IMR-90 (cell line): ENCODE results near the gene RAI1. TPM values are rescaled to one million over a fixed set of nuclear protein-coding genes. Genes with fewer than 3 reads are reported as not detected.

ENCODE experiments used
- ATAC-seq: fragments of 200-7000 bp; cut with Tn5 transposase; 2 replicates; pipeline ENCODE4 v1.9.1; 2020; ENCODE audit warnings: low read depth, mild to moderate bottlenecking, moderate library complexity
- BruUV-seq: library from RNA; stranded (reverse); fragments of 400-500 nt; replicated peaks from 2 replicates; lab custom pipeline; 2021; lab: Mats Ljungman, UMichigan
- CTCF ChIA-PET: fragments of 300-600 bp; formaldehyde crosslinking; extraction: SDS; loops from one replicate; lab custom pipeline; 2021; ENCODE audit warnings: antibody characterized with exemption; lab: Yijun Ruan, JAX
- POLR2A ChIA-PET: fragments of 300-600 bp; sonication (Branson Sonifier 250); formaldehyde crosslinking; loops from one replicate; lab custom pipeline; 2022; ENCODE audit warnings: antibody characterized with exemption; ENCODE audit not compliant: unreplicated experiment; lab: Charles Lee
- DNase-seq: peaks from one replicate; pipeline ENCODE4 v3.0.0; 2013
- H2AFZ ChIP-seq: replicated peaks from 2 replicates; pipeline ENCODE3; 2013; ENCODE audit warnings: low read length, mild to moderate bottlenecking; ENCODE audit not compliant: poor library complexity
- H2AK5ac ChIP-seq: 2 replicates; pipeline ENCODE4 v1.6.1; 2013; ENCODE audit warnings: low read depth, low read length, inconsistent platforms
- H2AK9ac ChIP-seq: replicated peaks from 2 replicates; pipeline ENCODE3; 2013; ENCODE audit warnings: mild to moderate bottlenecking, low read depth, low read length, moderate library complexity; ENCODE audit not compliant: poor library complexity
- H2BK120ac ChIP-seq: 2 replicates; pipeline ENCODE4 v1.6.1; 2013; ENCODE audit warnings: low read depth, low read length, inconsistent platforms
- H2BK15ac ChIP-seq: 3 replicates; pipeline ENCODE4 v1.6.1; 2013; ENCODE audit warnings: low read depth, low read length, inconsistent platforms
- H2BK20ac ChIP-seq: 2 replicates; pipeline ENCODE4 v1.6.1; 2013; ENCODE audit warnings: low read depth, mild to moderate bottlenecking, inconsistent platforms, low read length, moderate library complexity
- H2BK5ac ChIP-seq: 2 replicates; pipeline ENCODE4 v1.6.1; 2013; ENCODE audit warnings: mild to moderate bottlenecking, low read depth, low read length, inconsistent platforms; ENCODE audit not compliant: poor library complexity, severe bottlenecking
- H3K14ac ChIP-seq: replicated peaks from 2 replicates; pipeline ENCODE4 v1.6.1; 2013; ENCODE audit warnings: low read depth, low read length, inconsistent platforms
- H3K18ac ChIP-seq: 2 replicates; pipeline ENCODE4 v1.6.1; 2013; ENCODE audit warnings: low read depth, low read length, control low read depth
- H3K23ac ChIP-seq: 2 replicates; pipeline ENCODE4 v1.6.1; 2013; ENCODE audit warnings: low read depth, low read length, inconsistent platforms
- H3K27ac ChIP-seq: 2 replicates; pipeline ENCODE4 v1.5.1; 2013; ENCODE audit warnings: mild to moderate bottlenecking, control low read depth, low read length; ENCODE audit not compliant: insufficient read depth
- H3K27me3 ChIP-seq: 2 replicates; pipeline ENCODE4 v1.6.1; 2013; ENCODE audit warnings: low read length; ENCODE audit not compliant: control insufficient read depth, insufficient read depth
- H3K36me3 ChIP-seq: 2 replicates; pipeline ENCODE4 v1.6.1; 2013; ENCODE audit warnings: low read length, mixed read lengths; ENCODE audit not compliant: control insufficient read depth, insufficient read depth
- H3K4ac ChIP-seq: 2 replicates; pipeline ENCODE4 v1.6.1; 2013; ENCODE audit warnings: low read depth, low read length, inconsistent platforms
- H3K4me1 ChIP-seq: 2 replicates; pipeline ENCODE4 v1.6.1; 2013; ENCODE audit warnings: low read length, mixed read lengths; ENCODE audit not compliant: control insufficient read depth, insufficient read depth
- H3K4me2 ChIP-seq: 2 replicates; pipeline ENCODE4 v1.6.1; 2013; ENCODE audit warnings: low read depth, mild to moderate bottlenecking, control low read depth, low read length, moderate library complexity
- H3K4me3 ChIP-seq: 2 replicates; pipeline ENCODE4 v1.5.1; 2013; ENCODE audit warnings: low read depth, mild to moderate bottlenecking, control low read depth, low read length, moderate library complexity; ENCODE audit not compliant: insufficient read depth
- H3K56ac ChIP-seq: 2 replicates; pipeline ENCODE4 v1.6.1; 2013; ENCODE audit warnings: low read length, inconsistent platforms; ENCODE audit not compliant: insufficient read depth; ENCODE audit errors: extremely low read depth
- H3K79me1 ChIP-seq, 2 experiments: 2 replicates each; pipeline ENCODE4 v1.6.1; 2013; ENCODE audit warnings: low read length in 2 of 2, inconsistent platforms in 1 of 2, low read depth in 1 of 2
- H3K9ac ChIP-seq: 2 replicates; pipeline ENCODE4 v1.6.1; 2013; ENCODE audit warnings: low read depth, low read length, control low read depth
- H3K9me1 ChIP-seq: 2 replicates; pipeline ENCODE4 v1.6.1; 2013; ENCODE audit warnings: low read length, inconsistent platforms; ENCODE audit not compliant: insufficient read depth
- H3K9me3 ChIP-seq: 2 replicates; pipeline ENCODE4 v1.6.1; 2013; ENCODE audit warnings: low read length; ENCODE audit not compliant: control insufficient read depth, insufficient read depth
- H4K20me1 ChIP-seq: 2 replicates; pipeline ENCODE4 v1.6.1; 2013; ENCODE audit warnings: low read length, inconsistent platforms; ENCODE audit not compliant: insufficient read depth
- H4K5ac ChIP-seq: 2 replicates; pipeline ENCODE4 v1.6.1; 2013; ENCODE audit warnings: mild to moderate bottlenecking, low read depth, low read length, control low read depth
- H4K8ac ChIP-seq, 2 experiments: 2 replicates each; pipeline ENCODE4 v1.6.1; 2013; ENCODE audit warnings: low read depth in 2 of 2, low read length in 2 of 2, control low read depth in 1 of 2, inconsistent platforms in 1 of 2
- H4K91ac ChIP-seq: 2 replicates; pipeline ENCODE4 v1.6.1; 2013; ENCODE audit warnings: low read depth, low read length, inconsistent platforms; ENCODE audit not compliant: insufficient read depth
- BHLHE40 ChIP-seq: fragments of 150-350 bp; IDR thresholded peaks from 2 replicates; pipeline ENCODE4 v1.6.1; 2016; ENCODE audit warnings: mild to moderate bottlenecking, low read depth, low read length
- CEBPB ChIP-seq: IDR thresholded peaks from 2 replicates; pipeline ENCODE4 v1.6.1; 2012; ENCODE audit warnings: low read depth, low read length, improper control_type of control experiment
- CHD1 ChIP-seq: IDR thresholded peaks from 2 replicates; pipeline ENCODE4 v1.6.1; 2012; ENCODE audit warnings: low read depth, low read length, improper control_type of control experiment
- FOS ChIP-seq: fragments of 150-350 bp; IDR thresholded peaks from 2 replicates; pipeline ENCODE4 v1.6.1; 2016; ENCODE audit warnings: low read depth, low read length
- MAFK ChIP-seq: IDR thresholded peaks from 2 replicates; pipeline ENCODE4 v1.6.1; 2012; ENCODE audit warnings: low read depth, low read length, improper control_type of control experiment
- MAZ ChIP-seq: IDR thresholded peaks from 2 replicates; pipeline ENCODE4 v1.6.1; 2012; ENCODE audit warnings: low read depth, mild to moderate bottlenecking, low read length, improper control_type of control experiment, moderate library complexity, borderline replicate concordance
- MXI1 ChIP-seq: IDR thresholded peaks from 2 replicates; pipeline ENCODE4 v1.6.1; 2012; ENCODE audit warnings: low read depth, mild to moderate bottlenecking, low read length, moderate library complexity, borderline replicate concordance
- NFE2L2 ChIP-seq: fragments of 150-350 bp; IDR thresholded peaks from 2 replicates; pipeline ENCODE4 v1.6.1; 2016; ENCODE audit warnings: low read depth, mild to moderate bottlenecking, low read length
- POLR2A ChIP-seq: IDR thresholded peaks from 2 replicates; pipeline ENCODE4 v1.6.1; 2012; ENCODE audit warnings: mild to moderate bottlenecking, low read depth, low read length
- RAD21 ChIP-seq: IDR thresholded peaks from 2 replicates; pipeline ENCODE4 v1.6.1; 2012; ENCODE audit warnings: low read length, improper control_type of control experiment
- RCOR1 ChIP-seq: IDR thresholded peaks from 2 replicates; pipeline ENCODE4 v1.6.1; 2012; ENCODE audit warnings: mild to moderate bottlenecking, low read length, improper control_type of control experiment; ENCODE audit not compliant: insufficient replicate concordance
- RFX5 ChIP-seq: IDR thresholded peaks from 2 replicates; pipeline ENCODE4 v1.8.0; 2012; ENCODE audit warnings: low read depth, mild to moderate bottlenecking, low read length, moderate library complexity
- SMC3 ChIP-seq: fragments of 150-350 bp; IDR thresholded peaks from 2 replicates; pipeline ENCODE4 v1.6.1; 2016; ENCODE audit warnings: low read depth, mild to moderate bottlenecking, antibody characterized with exemption, low read length, moderate library complexity
- WGBS, 2 experiments: methylation state at CpG; one replicate each; pipeline versions ENCODE4 v1.1.5 to v1.1.7; 2013; ENCODE audit warnings: missing lambda C conversion rate in 2 of 2; ENCODE audit not compliant: insufficient read length in 1 of 2; ENCODE audit errors: extremely low coverage in 2 of 2; 5-methylcytosine and 5-hydroxymethylcytosine counted together
- dilution Hi-C: fragments of 300-500 bp; cut with HindIII; formaldehyde crosslinking; loops from one replicate; pipeline ENCODE4 v1.14.3; 2018; ENCODE audit warnings: low sequenced_read_pairs; ENCODE audit not compliant: unreplicated experiment
- in situ Hi-C: fragments of 300-500 bp; cut with MboI; formaldehyde crosslinking; loops from 3 replicates; pipeline ENCODE4 v1.14.3; 2019; ENCODE audit warnings: low sequenced_read_pairs, inconsistent platforms, mixed read lengths
- intact Hi-C: fragments of 100-400 bp; cut with micrococcal nuclease; formaldehyde crosslinking; loops from 2 replicates; pipeline ENCODE4 v1.10.0; 2022
- polyA plus RNA-seq, 3 experiments: library from polyadenylated mRNA; depleted of rRNA; stranded (reverse); fragments of >200 nt; gene quantifications; 2 replicates each; pipeline ENCODE4 v1.2.3, GENCODE V29; 2012; ENCODE audit warnings: low replicate concordance in 1 of 3
- total RNA-seq: library from RNA; depleted of rRNA; stranded (reverse); fragments of >200 nt; gene quantifications from 2 replicates; pipeline ENCODE4 v1.2.3, GENCODE V29; 2012
- TF ChIP-seq, protein P1 (sequence below): fragments of 150-350 bp; IDR thresholded peaks from 2 replicates; pipeline ENCODE4 v1.6.1; 2017; ENCODE audit warnings: mild to moderate bottlenecking, antibody characterized with exemption, low read length, low read depth
- TF ChIP-seq, protein P2 (sequence below): conservative IDR thresholded peaks from 2 replicates; pipeline ENCODE4 v1.5.1; 2012; ENCODE audit warnings: mild to moderate bottlenecking, low read depth, low read length, improper control_type of control experiment
- TF ChIP-seq, protein P3 (sequence below): fragments of 150-350 bp; IDR thresholded peaks from 2 replicates; pipeline ENCODE4 v1.6.1; 2016; ENCODE audit warnings: low read depth, mild to moderate bottlenecking, low read length, moderate library complexity, borderline replicate concordance

Gene RAI1
- total and polyA plus RNA-seq, 2 of the 4 experiments (the other 2 are of a cell fraction): 1.8 to 10.5 TPM

DNA sequence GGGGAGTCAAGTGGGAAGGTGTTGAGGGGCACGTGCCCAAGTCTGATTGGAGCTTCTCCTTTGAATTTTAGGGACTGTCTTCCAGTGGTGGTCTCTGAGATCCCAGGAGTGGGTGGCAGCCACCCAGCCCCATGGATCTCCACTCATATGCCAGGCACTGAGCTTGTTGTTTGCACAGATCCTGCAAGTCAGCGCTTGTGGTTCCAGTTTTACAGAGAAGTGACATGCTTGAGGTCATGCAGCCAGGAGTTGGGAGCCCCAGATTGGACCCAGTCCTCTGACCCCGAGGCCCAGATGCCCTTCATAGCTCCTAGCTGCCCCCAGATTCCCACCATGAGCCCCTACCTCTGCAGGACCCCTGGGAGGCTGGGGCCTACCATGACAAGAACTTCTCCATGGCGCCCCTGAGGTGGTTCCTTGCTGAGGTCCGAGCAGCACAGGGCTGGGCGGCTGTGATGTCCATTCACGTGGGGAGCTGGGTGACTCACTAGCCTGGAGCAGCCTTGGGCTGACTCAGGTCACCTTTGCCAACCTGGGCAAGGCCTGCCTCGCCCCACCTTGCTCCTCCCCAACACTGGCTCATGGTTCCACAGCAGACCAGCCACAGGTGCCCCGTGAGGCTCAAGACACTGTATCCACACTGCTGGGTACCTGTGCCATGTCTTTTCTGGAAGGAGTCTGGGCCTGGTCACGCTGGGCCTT, 47.4 kb downstream of the RAI1 start:
- WGBS, 2 experiments: 83% methylated on average over 7 of the region's 10 CpGs; no CpG with 5 or more reads in 1 of the 2 experiments
- Histone ChIP-seq H3K4ac (no peak overlapping the region), H2BK20ac (no peak overlapping the region), H3K9me1 (peaks cover 18% of the 10 kb centered on the region), H2BK15ac (no peak overlapping the region), H3K36me3 (peaks cover 13% of the 10 kb centered on the region), H3K4me3 (no peak overlapping the region), H3K79me1 (peaks cover 11 to 92% of the 10 kb centered on the region in 2 experiments), H4K91ac (no peak overlapping the region), H2BK120ac (no peak overlapping the region), H3K4me1 (peaks cover 31% of the 10 kb centered on the region), H3K18ac (no peak overlapping the region), H3K27me3 (no peaks in the 10 kb centered on the region), H4K8ac (no peak overlapping the region), H4K20me1 (peaks cover 99% of the 10 kb centered on the region), H3K4me2 (no peak overlapping the region), H2AK5ac (no peak overlapping the region), H2BK5ac (no peak overlapping the region), H3K23ac (no peak overlapping the region), H3K9ac (no peak overlapping the region), H3K27ac (no peak overlapping the region), H4K5ac (no peak overlapping the region), H2AK9ac (no peak overlapping the region), H3K56ac (no peak overlapping the region), H3K14ac (no peak overlapping the region), H3K9me3 (no peaks in the 10 kb centered on the region), H2AFZ (no peak overlapping the region)
- no peak for DNase-seq
- ATAC-seq: no peak
- in situ Hi-C loops (no loop called here), dilution Hi-C loops (no loop called here), intact Hi-C loops (no loop called here)
- ChIA-PET POLR2A (no interaction called here), CTCF (no interaction called here)
- no TSS peak for BruUV-seq
- TF ChIP-seq RFX5 (no peak), RCOR1 (no peak), RAD21 (no peak), MAFK (no peak), POLR2A (no peak), NFE2L2 (no peak), BHLHE40 (no peak), SMC3 (no peak), FOS (no peak), CHD1 (no peak), MXI1 (no peak), CEBPB (no peak), MAZ (no peak)
- TF ChIP-seq, protein P1, sequence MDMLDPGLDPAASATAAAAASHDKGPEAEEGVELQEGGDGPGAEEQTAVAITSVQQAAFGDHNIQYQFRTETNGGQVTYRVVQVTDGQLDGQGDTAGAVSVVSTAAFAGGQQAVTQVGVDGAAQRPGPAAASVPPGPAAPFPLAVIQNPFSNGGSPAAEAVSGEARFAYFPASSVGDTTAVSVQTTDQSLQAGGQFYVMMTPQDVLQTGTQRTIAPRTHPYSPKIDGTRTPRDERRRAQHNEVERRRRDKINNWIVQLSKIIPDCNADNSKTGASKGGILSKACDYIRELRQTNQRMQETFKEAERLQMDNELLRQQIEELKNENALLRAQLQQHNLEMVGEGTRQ: no peak
- TF ChIP-seq, protein P2, sequence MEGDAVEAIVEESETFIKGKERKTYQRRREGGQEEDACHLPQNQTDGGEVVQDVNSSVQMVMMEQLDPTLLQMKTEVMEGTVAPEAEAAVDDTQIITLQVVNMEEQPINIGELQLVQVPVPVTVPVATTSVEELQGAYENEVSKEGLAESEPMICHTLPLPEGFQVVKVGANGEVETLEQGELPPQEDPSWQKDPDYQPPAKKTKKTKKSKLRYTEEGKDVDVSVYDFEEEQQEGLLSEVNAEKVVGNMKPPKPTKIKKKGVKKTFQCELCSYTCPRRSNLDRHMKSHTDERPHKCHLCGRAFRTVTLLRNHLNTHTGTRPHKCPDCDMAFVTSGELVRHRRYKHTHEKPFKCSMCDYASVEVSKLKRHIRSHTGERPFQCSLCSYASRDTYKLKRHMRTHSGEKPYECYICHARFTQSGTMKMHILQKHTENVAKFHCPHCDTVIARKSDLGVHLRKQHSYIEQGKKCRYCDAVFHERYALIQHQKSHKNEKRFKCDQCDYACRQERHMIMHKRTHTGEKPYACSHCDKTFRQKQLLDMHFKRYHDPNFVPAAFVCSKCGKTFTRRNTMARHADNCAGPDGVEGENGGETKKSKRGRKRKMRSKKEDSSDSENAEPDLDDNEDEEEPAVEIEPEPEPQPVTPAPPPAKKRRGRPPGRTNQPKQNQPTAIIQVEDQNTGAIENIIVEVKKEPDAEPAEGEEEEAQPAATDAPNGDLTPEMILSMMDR: no peak
- TF ChIP-seq, protein P3, sequence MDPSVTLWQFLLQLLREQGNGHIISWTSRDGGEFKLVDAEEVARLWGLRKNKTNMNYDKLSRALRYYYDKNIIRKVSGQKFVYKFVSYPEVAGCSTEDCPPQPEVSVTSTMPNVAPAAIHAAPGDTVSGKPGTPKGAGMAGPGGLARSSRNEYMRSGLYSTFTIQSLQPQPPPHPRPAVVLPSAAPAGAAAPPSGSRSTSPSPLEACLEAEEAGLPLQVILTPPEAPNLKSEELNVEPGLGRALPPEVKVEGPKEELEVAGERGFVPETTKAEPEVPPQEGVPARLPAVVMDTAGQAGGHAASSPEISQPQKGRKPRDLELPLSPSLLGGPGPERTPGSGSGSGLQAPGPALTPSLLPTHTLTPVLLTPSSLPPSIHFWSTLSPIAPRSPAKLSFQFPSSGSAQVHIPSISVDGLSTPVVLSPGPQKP: no peak
